ENCODE data around the gene GNPAT.

The GNPAT gene

GRCh38 chr1:231318568-231318967, 77.6 kb downstream of the GNPAT start:
- DNase-seq (ENCODE audit: insufficient read length, low spot score) = no peak

GRCh38 chr1:231319080-231319479, 78.1 kb downstream of the GNPAT start:
- FAIRE-seq (no peak), DNase-seq (ENCODE audit: insufficient read length, low spot score) (no peak)
- TF ChIP-seq PAX5 (IDR thresholded peaks at IDR 0.05; ENCODE audit: insufficient read depth, low read length, severe bottlenecking) (no peak), POU2F2 (IDR thresholded peaks at IDR 0.05; ENCODE audit: low read depth, low read length) (no peak), SPI1 (IDR thresholded peaks at IDR 0.05; ENCODE audit: low read depth, low read length) (no peak), POLR2A (IDR thresholded peaks at IDR 0.05; ENCODE audit: low read depth, low read length) (no peak)

More at GRCh38 chr1:231318568-231318967, 77.6 kb downstream of the GNPAT start:
- no peak for FAIRE-seq
- TF ChIP-seq SPI1 (IDR thresholded peaks at IDR 0.05; ENCODE audit: low read depth, low read length) = no peak
- no peak for TF ChIP-seq POLR2AphosphoS5 (IDR thresholded peaks at IDR 0.05; ENCODE audit: low read depth, low read length)
- TF ChIP-seq TAF1 (IDR thresholded peaks at IDR 0.05; ENCODE audit: low read depth, low read length) = no peak
- TF ChIP-seq POU2F2 (IDR thresholded peaks at IDR 0.05; ENCODE audit: low read depth, low read length) = no peak
- no peak for TF ChIP-seq POLR2A (IDR thresholded peaks at IDR 0.05; ENCODE audit: low read depth, low read length)
- TF ChIP-seq PAX5 (IDR thresholded peaks at IDR 0.05; ENCODE audit: insufficient read depth, low read length, severe bottlenecking) = no peak

GRCh38 chr1:231322880-231323530, 82.0 kb downstream of the GNPAT start:
- DNase-seq (ENCODE audit: insufficient read length, low spot score) (no peak), FAIRE-seq (no peak)
- no peak for TF ChIP-seq SPI1 (IDR thresholded peaks at IDR 0.05; ENCODE audit: low read depth, low read length)
- no peak for TF ChIP-seq POLR2AphosphoS5 (IDR thresholded peaks at IDR 0.05; ENCODE audit: low read depth, low read length)
- TF ChIP-seq PAX5 (IDR thresholded peaks at IDR 0.05; ENCODE audit: insufficient read depth, low read length, severe bottlenecking) = no peak
- no peak for TF ChIP-seq POLR2A (IDR thresholded peaks at IDR 0.05; ENCODE audit: low read depth, low read length)
- no peak for TF ChIP-seq POU2F2 (IDR thresholded peaks at IDR 0.05; ENCODE audit: low read depth, low read length)
- TF ChIP-seq TAF1 (IDR thresholded peaks at IDR 0.05; ENCODE audit: low read depth, low read length) = no peak

GRCh38 chr1:231324660-231325059, 83.6 kb downstream of the GNPAT start:
- FAIRE-seq (no peak), DNase-seq (ENCODE audit: insufficient read length, low spot score) (no peak)
- no peak for TF ChIP-seq POLR2A (IDR thresholded peaks at IDR 0.05; ENCODE audit: low read depth, low read length)

GRCh38 chr1:231326248-231326647, 85.2 kb downstream of the GNPAT start:
- no peak for FAIRE-seq
- no peak for TF ChIP-seq POU2F2 (IDR thresholded peaks at IDR 0.05; ENCODE audit: low read depth, low read length)
- no peak for TF ChIP-seq POLR2A (IDR thresholded peaks at IDR 0.05; ENCODE audit: low read depth, low read length)
- TF ChIP-seq POLR2AphosphoS5 (IDR thresholded peaks at IDR 0.05; ENCODE audit: low read depth, low read length) = no peak
- TF ChIP-seq SPI1 (IDR thresholded peaks at IDR 0.05; ENCODE audit: low read depth, low read length) = no peak
- TF ChIP-seq PAX5 (IDR thresholded peaks at IDR 0.05; ENCODE audit: insufficient read depth, low read length, severe bottlenecking) = no peak
- TF ChIP-seq TAF1 (IDR thresholded peaks at IDR 0.05; ENCODE audit: low read depth, low read length) = no peak

More at GRCh38 chr1:231326248-231326647, 85.2 kb downstream of the GNPAT start:
- no peak for DNase-seq (ENCODE audit: insufficient read length, low spot score)

Data from GM12891 (cell line).